ENCODE measurements around the gene CNIH2.
A peak's percentile ranks its signal among the peaks of the same experiment; 100 is the strongest.
"Not testable (repeated sequence)": the region's sequence is repeated elsewhere in the genome, so short reads cannot be mapped to it uniquely, and the experiment has no call there.

The CNIH2 gene

GRCh38 chr11:66291706-66292542, 13.9 kb downstream of the CNIH2 start, which contains the start of gene TMEM151A:
TMEM151A (plus strand) TSS chr11:66291894; CDS start chr11:66292014, 120 bp downstream.
- peak in 5 of 14 donors; percentile 19 to 62 (median 35) for DNase-seq

GRCh38 chr11:66292543-66293332, 14.8 kb downstream of the CNIH2 start:
- peak in 1 of 14 donors; percentile 34 for DNase-seq

- no peak for DNase-seq
Measured at GRCh38 chr11:66293352-66293751, 15.4 kb downstream of the CNIH2 start.

- no peak for DNase-seq
Measured at GRCh38 chr11:66293777-66294625, 16.0 kb downstream of the CNIH2 start.

GRCh38 chr11:66294626-66295620, 16.9 kb downstream of the CNIH2 start:
- DNase-seq: no peak

- DNase-seq: no peak
Measured at GRCh38 chr11:66297610-66298009, 19.6 kb downstream of the CNIH2 start.

GRCh38 chr11:66299186-66299585, 21.2 kb downstream of the CNIH2 start:
- DNase-seq: no peak

GRCh38 chr11:66302656-66303055, 24.7 kb downstream of the CNIH2 start:
- DNase-seq: no peak

GRCh38 chr11:66309475-66309874, 31.5 kb downstream of the CNIH2 start:
- no peak for DNase-seq

- no peak for DNase-seq
Measured at GRCh38 chr11:66310324-66310723, 32.3 kb downstream of the CNIH2 start.

- not testable (repeated sequence) for DNase-seq
Measured at GRCh38 chr11:66310803-66311440, 32.9 kb downstream of the CNIH2 start.

GRCh38 chr11:66311470-66311964, 33.5 kb downstream of the CNIH2 start:
- no peak for DNase-seq

GRCh38 chr11:66311965-66312548, 34.1 kb downstream of the CNIH2 start:
- peak; percentile 52 to 90 (median 80) for DNase-seq

- DNase-seq: peak; percentile 34 to 90 (median 85)
Measured at GRCh38 chr11:66312549-66313320, 34.8 kb downstream of the CNIH2 start.

- no peak for DNase-seq
Measured at GRCh38 chr11:66313321-66314185, 35.6 kb downstream of the CNIH2 start.

- DNase-seq: no peak
Measured at GRCh38 chr11:66314186-66314501, 36.2 kb downstream of the CNIH2 start.

- DNase-seq: no peak
Measured at GRCh38 chr11:66314561-66315497, 36.9 kb downstream of the CNIH2 start.

Data from C1 segment of cervical spinal cord (tissue), 14 donors.